Left renal cortex interstitium (tissue), 4 donors: ENCODE results near the gene BRS3. TPM values are rescaled to one million over a fixed set of nuclear protein-coding genes. Genes with fewer than 3 reads are reported as not detected.

ENCODE experiments used
- polyA plus RNA-seq, 4 donors: library from polyadenylated mRNA; unstranded; fragments of 120-200 nt; gene quantifications; one replicate each; pipeline ENCODE4 v1.2.1, GENCODE V29; 2013; ENCODE audit not compliant: insufficient read length in 4 of 4

Gene BRS3
- polyA plus RNA-seq, 4 donors: 0.08 TPM; not detected in 3

Other genes starting within 250 kb of the BRS3 start
- 10 to 100 TPM; 12.1 to 18.2 (median 16.6) TPM for gene MAP7D3, start 236.5 kb upstream of the BRS3 start, polyA plus RNA-seq
- gene ADGRG4, start 187.0 kb upstream of the BRS3 start, polyA plus RNA-seq: not detected
- gene HTATSF1, start 9.6 kb downstream of the BRS3 start, polyA plus RNA-seq: 100 to 1,000 TPM in 3 of 4 donors, 10 to 100 TPM in 1; 98.1 to 122 (median 107) TPM
- 10 to 100 TPM in 2 of 4 donors, 1 to 10 TPM in 2; 4.3 to 12.5 (median 9.9) TPM for gene VGLL1, start 44.3 kb downstream of the BRS3 start, polyA plus RNA-seq
- under 1 TPM; 0.09 to 0.22 (median 0.14) TPM for gene CD40LG, start 160.2 kb downstream of the BRS3 start, polyA plus RNA-seq